ENCODE data around the gene TBC1D14. TPM values are rescaled to one million over a fixed set of nuclear protein-coding genes. Genes with fewer than 3 reads are reported as not detected.

TBC1D14 gene
- total RNA-seq, 4 donors from 2014 or later: 54.7 to 101 (median 73.3) TPM

- TF ChIP-seq POLR2A (IDR thresholded peaks at IDR 0.05): no peak
- TF ChIP-seq CTCF (IDR thresholded peaks at IDR 0.05): no peak
- intact Hi-C loops (cut with DNase I; ENCODE audit: low total_unique reads): no loop called here
- no peak for DNase-seq (ENCODE audit: low spot score in 2 of 2)
- WGBS, 2 donors: 86 to 89% methylated on average over 5 of the region's 5 CpGs
- H3K4me3 ChIP-seq (ENCODE audit: low read depth, poor library complexity, severe bottlenecking): no peak overlapping the region
These were observed 99.9 kb downstream of the TBC1D14 start for GRCh38 chr4:7009564-7009963.

- intact Hi-C loops (cut with DNase I; ENCODE audit: low total_unique reads): no loop called here
- TF ChIP-seq POLR2A (IDR thresholded peaks at IDR 0.05) (no peak), CTCF (IDR thresholded peaks at IDR 0.05) (no peak)
- 93% methylated on average over 11 of the region's 11 CpGs for WGBS, 2 donors
- no peak overlapping the region for H3K4me3 ChIP-seq (ENCODE audit: low read depth, poor library complexity, severe bottlenecking)
- no peak for DNase-seq (ENCODE audit: low spot score in 2 of 2)
These were observed 103.5 kb downstream of the TBC1D14 start for GRCh38 chr4:7013175-7013574.

- H3K4me3 ChIP-seq (ENCODE audit: low read depth, poor library complexity, severe bottlenecking): no peak overlapping the region
- intact Hi-C loops (cut with DNase I; ENCODE audit: low total_unique reads): no loop called here
- TF ChIP-seq POLR2A (IDR thresholded peaks at IDR 0.05): no peak
- no peak for TF ChIP-seq CTCF (IDR thresholded peaks at IDR 0.05)
- DNase-seq (ENCODE audit: low spot score in 2 of 2): no peak
- 94 to 98% methylated on average over 12 of the region's 12 CpGs for WGBS, 2 donors
These were observed 105.2 kb downstream of the TBC1D14 start for GRCh38 chr4:7014815-7015214.

GRCh38 chr4:7015383-7016035 is 105.9 kb downstream of the TBC1D14 start:
- DNase-seq (ENCODE audit: low spot score in 2 of 2): no peak
- intact Hi-C loops (cut with DNase I; ENCODE audit: low total_unique reads): no loop called here
- TF ChIP-seq CTCF (IDR thresholded peaks at IDR 0.05): no peak
- TF ChIP-seq POLR2A (IDR thresholded peaks at IDR 0.05): no peak
- H3K4me3 ChIP-seq (ENCODE audit: low read depth, poor library complexity, severe bottlenecking): no peak overlapping the region
- 83 to 85% methylated on average over 12 of the region's 12 CpGs for WGBS, 2 donors

- H3K4me3 ChIP-seq (ENCODE audit: low read depth, poor library complexity, severe bottlenecking): no peak overlapping the region
- no peak for DNase-seq (ENCODE audit: low spot score in 2 of 2)
- WGBS, 2 donors: 80 to 84% methylated on average over 11 of the region's 11 CpGs
- intact Hi-C loops (cut with DNase I; ENCODE audit: low total_unique reads): no loop called here
- TF ChIP-seq POLR2A (IDR thresholded peaks at IDR 0.05): no peak
- no peak for TF ChIP-seq CTCF (IDR thresholded peaks at IDR 0.05)
These were observed 106.5 kb downstream of the TBC1D14 start for GRCh38 chr4:7016086-7016485.

GRCh38 chr4:7016512-7016911 is 106.9 kb downstream of the TBC1D14 start:
- intact Hi-C loops (cut with DNase I; ENCODE audit: low total_unique reads): no loop called here
- H3K4me3 ChIP-seq (ENCODE audit: low read depth, poor library complexity, severe bottlenecking): no peak overlapping the region
- no peak for DNase-seq (ENCODE audit: low spot score in 2 of 2)
- TF ChIP-seq CTCF (IDR thresholded peaks at IDR 0.05) (no peak), POLR2A (IDR thresholded peaks at IDR 0.05) (no peak)
- 96 to 97% methylated on average over 6 of the region's 6 CpGs for WGBS, 2 donors

Data from lower leg skin (tissue), 4 donors.